HG03135 (cell line): ENCODE measurements around the gene TMEM45A.

Experiments used
- ATAC-seq: cut with Tn5 transposase; IDR thresholded peaks from one replicate; pipeline ENCODE4 v1.9.1; 2021; ENCODE audit warnings: mild to moderate bottlenecking, moderate library complexity; ENCODE audit not compliant: unreplicated experiment

Gene TMEM45A

DNA sequence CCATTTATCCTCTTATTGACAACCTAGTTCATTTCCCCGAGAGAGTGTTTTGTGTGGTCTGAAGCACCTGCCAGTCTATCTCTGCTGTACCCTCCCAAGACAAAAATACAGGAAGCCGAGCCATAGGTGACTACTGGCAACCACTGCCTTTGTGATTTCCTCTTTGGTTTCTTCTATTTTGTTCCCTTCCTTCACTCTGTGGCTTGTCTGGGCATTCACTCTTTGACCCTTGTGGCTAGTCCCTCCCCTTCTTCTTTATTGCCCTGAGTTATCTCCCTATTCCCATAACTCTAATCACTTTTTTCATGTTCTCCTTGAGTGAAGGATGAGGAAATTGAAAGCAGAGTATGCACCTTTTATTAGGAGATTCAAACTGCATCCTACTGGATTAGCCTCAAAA lies 116.9 kb downstream of the TMEM45A start, which contains the start of gene ADGRG7:
Gene ADGRG7 (plus strand): TSS at position 297 of the 400 bp plus-strand sequence. CDS start 256 bp downstream, outside the sequence.
- no peak for ATAC-seq

DNA sequence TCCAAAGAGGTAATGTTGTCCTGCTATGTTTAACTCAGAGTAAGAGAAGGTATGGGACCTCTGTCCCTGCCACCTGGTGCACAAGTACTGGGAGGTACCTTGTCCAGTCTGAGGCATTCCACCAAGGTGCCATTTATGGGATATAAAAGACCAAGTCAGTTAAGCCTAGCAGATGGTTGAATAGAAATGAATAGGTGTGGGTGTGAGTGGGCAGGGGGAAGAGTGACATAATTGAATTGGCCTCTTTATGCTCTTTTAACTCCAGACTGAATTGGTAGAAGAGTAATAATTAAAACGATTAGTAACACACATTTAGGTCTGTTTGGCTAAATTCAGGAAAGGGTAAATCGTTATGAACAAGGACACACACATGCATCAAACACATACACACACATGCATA lies 117.5 kb downstream of the TMEM45A start:
- ATAC-seq, result no peak

DNA sequence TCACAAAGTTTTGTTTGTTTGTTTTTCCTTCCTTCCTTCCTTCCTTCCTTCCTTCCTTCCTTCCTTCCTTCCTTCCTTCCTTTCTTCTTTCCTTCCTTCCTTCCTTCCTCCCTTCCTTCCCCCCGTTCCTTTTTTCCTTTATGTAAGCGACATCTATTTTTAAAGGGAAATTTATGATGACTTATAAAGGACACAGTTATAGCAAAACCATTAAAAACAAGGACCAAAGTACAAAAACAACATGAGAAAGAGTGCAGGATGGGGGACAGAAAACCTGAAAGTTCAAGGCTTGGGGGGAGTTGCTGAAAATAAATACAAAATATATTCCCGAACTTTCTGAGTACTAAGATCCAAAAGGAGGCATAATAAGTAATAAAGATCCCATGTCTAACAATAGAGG lies 118.8 kb downstream of the TMEM45A start:
- no peak for ATAC-seq

DNA sequence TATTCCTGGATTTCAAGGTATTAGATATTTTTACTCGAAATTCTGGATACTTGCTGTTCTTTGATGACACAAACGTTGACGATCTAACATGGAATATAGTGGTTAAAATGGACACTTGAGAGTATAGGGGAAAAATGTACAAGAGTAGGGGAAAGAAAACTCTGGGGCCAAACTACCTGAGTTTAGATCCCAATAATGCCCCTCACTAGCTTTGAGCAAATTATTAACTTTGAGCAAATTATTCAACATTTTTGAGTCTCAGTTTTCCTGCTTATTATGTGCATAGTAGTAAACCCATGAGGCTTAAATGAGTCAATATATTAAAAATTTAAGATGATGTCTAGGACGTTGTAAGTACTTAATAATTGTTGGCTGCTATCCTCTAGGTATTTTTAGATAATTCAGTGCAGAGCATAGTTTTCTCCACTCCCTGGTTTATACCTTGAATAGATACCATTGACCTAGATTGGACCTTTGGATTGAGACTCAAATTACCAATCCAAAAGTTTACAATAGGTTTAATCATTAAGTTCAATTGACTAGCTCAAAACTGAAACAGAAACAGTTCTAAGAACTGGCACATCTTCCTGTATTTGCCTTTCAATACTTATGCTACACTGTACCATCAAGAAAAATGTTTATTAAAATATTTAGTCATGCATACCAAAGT lies 121.4 kb downstream of the TMEM45A start:
- no peak for ATAC-seq

DNA sequence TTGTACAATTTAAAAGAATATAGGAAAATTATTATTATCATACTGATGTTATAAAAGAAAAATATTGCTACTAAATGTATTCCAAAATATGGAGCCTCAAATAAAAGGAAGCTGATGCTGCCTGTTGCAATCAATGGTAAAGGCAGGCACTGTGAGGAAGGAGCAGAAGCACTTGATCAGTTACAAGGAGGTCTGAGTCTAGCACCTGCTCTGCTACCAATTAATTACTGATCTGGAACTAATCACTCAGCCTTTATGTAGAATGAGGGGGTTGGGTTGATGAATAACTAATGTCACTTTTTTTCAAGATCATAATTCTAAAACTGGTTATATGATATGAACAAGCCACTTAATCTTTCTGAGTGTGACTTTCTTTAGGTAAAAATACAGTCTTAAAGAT lies 122.5 kb downstream of the TMEM45A start:
- ATAC-seq, result no peak

GRCh38 chr3:100615684-100616083 lies 123.3 kb downstream of the TMEM45A start:
- no peak for ATAC-seq

- no peak for ATAC-seq
Measured at GRCh38 chr3:100621251-100621650, 128.8 kb downstream of the TMEM45A start.
